GM18505 (cell line): ENCODE measurements around the gene FANCM.

ENCODE experiments used
- ATAC-seq: cut with Tn5 transposase; IDR thresholded peaks from one replicate; pipeline ENCODE4 v1.9.1; 2021; ENCODE audit not compliant: unreplicated experiment
- POLR2A ChIP-seq: IDR thresholded peaks from 4 replicates; pipeline ENCODE4 v1.6.1; 2011; ENCODE audit warnings: borderline replicate concordance; ENCODE audit not compliant: insufficient read depth, insufficient read length; ENCODE audit errors: extremely low read depth

Gene FANCM

GRCh38 chr14:45238988-45239387 lies 103.3 kb downstream of the FANCM start:
- TF ChIP-seq POLR2A = no peak
- no peak for ATAC-seq

GRCh38 chr14:45242706-45243105 lies 107.0 kb downstream of the FANCM start:
- no peak for ATAC-seq
- no peak for TF ChIP-seq POLR2A

GRCh38 chr14:45246151-45246550 lies 110.4 kb downstream of the FANCM start:
- ATAC-seq = no peak
- no peak for TF ChIP-seq POLR2A

- no peak for ATAC-seq
- no peak for TF ChIP-seq POLR2A
These were observed 111.0 kb downstream of the FANCM start for GRCh38 chr14:45246691-45247090.

GRCh38 chr14:45247427-45247826 lies 111.7 kb downstream of the FANCM start:
- ATAC-seq = no peak
- TF ChIP-seq POLR2A = no peak

- ATAC-seq = no peak
- TF ChIP-seq POLR2A = no peak
These were observed 114.3 kb downstream of the FANCM start for GRCh38 chr14:45249856-45250575.
